H1 (cell line): Measurements from ENCODE around the gene P2RX6. TPM values are rescaled to one million over a fixed set of nuclear protein-coding genes. Genes with fewer than 3 reads are reported as not detected.

Source experiments
- CTCF ChIA-PET: fragments of 300-600 bp; sonication (Branson Sonifier 250); formaldehyde crosslinking; loops from one replicate; lab custom pipeline; 2021; ENCODE audit not compliant: partially characterized antibody; lab: Charles Lee
- POLR2A ChIA-PET: fragments of 300-600 bp; sonication (Branson Sonifier 250); formaldehyde crosslinking; loops from one replicate; lab custom pipeline; 2021; ENCODE audit warnings: inconsistent platforms; ENCODE audit not compliant: partially characterized antibody; lab: Charles Lee
- DNase-seq, 2 experiments: peaks; one replicate each; pipeline versions ENCODE4 v3.0.0 to v3.0.0-alpha.2; 2010 to 2022; ENCODE audit warnings: low spot score in 2 of 2, low read depth in 1 of 2, mixed read lengths in 1 of 2
- FAIRE-seq: peaks from 2 replicates; lab custom pipeline; 2011; peaks lifted over from hg19 to GRCh38; lab: Jason Lieb, UNC
- H2AFZ ChIP-seq: 2 replicates; pipeline ENCODE4 v1.8.1; 2012; ENCODE audit warnings: low read length, inconsistent platforms
- H2AK5ac ChIP-seq: 2 replicates; pipeline ENCODE4 v1.6.1; 2013; ENCODE audit warnings: low read depth, low read length
- H2BK120ac ChIP-seq: replicated peaks from 2 replicates; pipeline ENCODE3; 2013; ENCODE audit warnings: low read depth, low read length, inconsistent platforms
- H2BK12ac ChIP-seq: 2 replicates; pipeline ENCODE4 v1.6.1; 2013; ENCODE audit warnings: low read depth, low read length
- H2BK15ac ChIP-seq: 2 replicates; pipeline ENCODE4 v1.6.1; 2013; ENCODE audit warnings: low read length
- H2BK20ac ChIP-seq: 2 replicates; pipeline ENCODE4 v1.6.1; 2013; ENCODE audit warnings: low read length
- H2BK5ac ChIP-seq: 2 replicates; pipeline ENCODE4 v1.6.1; 2013; ENCODE audit warnings: low read depth, low read length
- H3K14ac ChIP-seq: 2 replicates; pipeline ENCODE4 v1.6.1; 2013; ENCODE audit warnings: inconsistent platforms; ENCODE audit not compliant: insufficient read length
- H3K18ac ChIP-seq: 2 replicates; pipeline ENCODE4 v1.6.1; 2013; ENCODE audit warnings: low read length; ENCODE audit errors: extremely low read depth
- H3K23ac ChIP-seq: 2 replicates; pipeline ENCODE4 v1.6.1; 2013; ENCODE audit warnings: inconsistent platforms; ENCODE audit not compliant: insufficient read length
- H3K23me2 ChIP-seq: 2 replicates; pipeline ENCODE4 v1.6.1; 2013; ENCODE audit warnings: low read depth, low read length
- H3K27ac ChIP-seq: 2 replicates; pipeline ENCODE4 v1.6.1; 2011; ENCODE audit warnings: low read depth, low read length, inconsistent platforms
- H3K27me3 ChIP-seq, 4 experiments: replicated peaks in 1 of 4; 1 replicate in 1 of 4; 2 replicates in 3 of 4; pipeline versions ENCODE4 v1.6.1 to v1.8.1; 2011 to 2013; ENCODE audit warnings: low read length in 3 of 4, mild to moderate bottlenecking in 3 of 4, inconsistent platforms in 2 of 4, mixed read lengths in 2 of 4, moderate library complexity in 1 of 4; ENCODE audit not compliant: control insufficient read depth in 3 of 4, insufficient read depth in 3 of 4; ENCODE audit errors: extremely low read depth in 1 of 4
- H3K36me3 ChIP-seq, 4 experiments: 2 replicates each; pipeline versions ENCODE4 v1.6.1 to v1.8.1; 2011 to 2013; ENCODE audit warnings: mild to moderate bottlenecking in 4 of 4, low read length in 3 of 4, moderate library complexity in 2 of 4, control low read depth in 1 of 4, inconsistent platforms in 1 of 4; ENCODE audit not compliant: insufficient read depth in 4 of 4, control insufficient read depth in 2 of 4
- H3K4ac ChIP-seq: replicated peaks from 2 replicates; pipeline ENCODE3; 2013; ENCODE audit warnings: low read length, low read depth, mixed read lengths, inconsistent platforms; ENCODE audit not compliant: insufficient read length
- H3K4me1 ChIP-seq, 4 experiments: replicated peaks in 1 of 4; 1 replicate in 1 of 4; 2 replicates in 3 of 4; pipeline versions ENCODE4 v1.6.1 to v1.8.1; 2011 to 2013; ENCODE audit warnings: low read length in 3 of 4, inconsistent platforms in 2 of 4, mixed read lengths in 1 of 4; ENCODE audit not compliant: insufficient read depth in 4 of 4, control insufficient read depth in 3 of 4
- H3K4me2 ChIP-seq, 2 experiments: 2 replicates each; pipeline versions ENCODE4 v1.6.1 to v1.8.1; 2011 to 2013; ENCODE audit warnings: low read depth in 2 of 2, low read length in 2 of 2, control low read depth in 1 of 2, inconsistent platforms in 1 of 2, mild to moderate bottlenecking in 1 of 2; ENCODE audit not compliant: insufficient read depth in 1 of 2
- H3K4me3 ChIP-seq, 4 experiments: fragments of 200-600, 300-600 bp in 1 of 4; sonication (generic), shearing (Covaris generic), sonication (Bioruptor Twin) in 1 of 4; 2 replicates each; pipeline versions ENCODE4 v1.5.1 to v1.8.1; 2011 to 2016; ENCODE audit warnings: low read length in 4 of 4, low read depth in 3 of 4, control low read depth in 2 of 4, inconsistent platforms in 2 of 4, mild to moderate bottlenecking in 2 of 4, mixed read lengths in 1 of 4, moderate library complexity in 1 of 4; ENCODE audit not compliant: insufficient read depth in 2 of 4; ENCODE audit errors: extremely low read depth in 1 of 4
- H3K56ac ChIP-seq: replicated peaks from 2 replicates; pipeline ENCODE3; 2013; ENCODE audit warnings: low read depth, mild to moderate bottlenecking, mixed read lengths, low read length, inconsistent platforms; ENCODE audit not compliant: insufficient read length
- H3K79me1 ChIP-seq: 2 replicates; pipeline ENCODE4 v1.6.1; 2013; ENCODE audit warnings: low read depth, low read length, control low read depth
- H3K79me2 ChIP-seq, 2 experiments: 2 replicates each; pipeline versions ENCODE4 v1.6.1 to v1.8.1; 2012 to 2013; ENCODE audit warnings: low read length in 2 of 2, mild to moderate bottlenecking in 2 of 2, inconsistent platforms in 1 of 2; ENCODE audit not compliant: insufficient read depth in 2 of 2, control insufficient read depth in 1 of 2
- H3K9ac ChIP-seq, 4 experiments: replicated peaks in 1 of 4; 1 replicate in 1 of 4; 2 replicates in 3 of 4; pipeline versions ENCODE4 v1.6.1 to v1.8.1; 2011 to 2013; ENCODE audit warnings: low read depth in 3 of 4, low read length in 3 of 4, control low read depth in 2 of 4, mild to moderate bottlenecking in 2 of 4, moderate library complexity in 2 of 4, inconsistent platforms in 1 of 4; ENCODE audit errors: extremely low read depth in 1 of 4
- H3K9me3 ChIP-seq, 2 experiments: 2 replicates each; pipeline versions ENCODE4 v1.6.1 to v1.8.1; 2012 to 2013; ENCODE audit warnings: mild to moderate bottlenecking in 2 of 2, moderate library complexity in 2 of 2, control low read depth in 1 of 2, inconsistent platforms in 1 of 2, low read depth in 1 of 2, low read length in 1 of 2, mixed read lengths in 1 of 2; ENCODE audit not compliant: insufficient read depth in 2 of 2
- H4K20me1 ChIP-seq, 2 experiments: replicated peaks in 1 of 2; 2 replicates each; pipeline versions ENCODE3 to v1.8.1; 2011 to 2013; ENCODE audit warnings: inconsistent platforms in 2 of 2, low read length in 2 of 2, mild to moderate bottlenecking in 1 of 2; ENCODE audit not compliant: insufficient read depth in 2 of 2, control insufficient read depth in 1 of 2
- H4K5ac ChIP-seq: 2 replicates; pipeline ENCODE4 v1.6.1; 2013; ENCODE audit warnings: low read length, low read depth, mixed read lengths, inconsistent platforms; ENCODE audit not compliant: insufficient read length
- H4K8ac ChIP-seq: 2 replicates; pipeline ENCODE4 v1.8.0; 2013; ENCODE audit warnings: mild to moderate bottlenecking, moderate library complexity, low read length, inconsistent platforms; ENCODE audit not compliant: insufficient read depth; ENCODE audit errors: extremely low read depth
- H4K91ac ChIP-seq: replicated peaks from 2 replicates; pipeline ENCODE3; 2013; ENCODE audit warnings: low read length, mixed read lengths, inconsistent platforms; ENCODE audit not compliant: insufficient read length
- BACH1 ChIP-seq: IDR thresholded peaks from 2 replicates; pipeline ENCODE4 v1.6.1; 2012; ENCODE audit warnings: low read length, improper control_type of control experiment
- CBX5 ChIP-seq: fragments of 300-800, 300-1000 bp; sonication (generic); IDR thresholded peaks from 2 replicates; pipeline ENCODE4 v1.7.1; 2016; ENCODE audit warnings: antibody characterized with exemption, low read length, low read depth
- CBX8 ChIP-seq: fragments of 300-800, 300-1000 bp; sonication (generic); IDR thresholded peaks from 2 replicates; pipeline ENCODE4 v1.7.1; 2016; ENCODE audit warnings: low read depth, low read length, borderline replicate concordance
- EZH2 ChIP-seq: fragments of 200-600 bp; sonication (generic); IDR thresholded peaks from 2 replicates; pipeline ENCODE4 v1.7.1; 2012; ENCODE audit warnings: low read depth, mild to moderate bottlenecking, moderate library complexity, low read length, inconsistent platforms; ENCODE audit not compliant: severe bottlenecking
- MAFK ChIP-seq: IDR thresholded peaks from 2 replicates; pipeline ENCODE4 v1.6.1; 2012; ENCODE audit warnings: low read depth, mild to moderate bottlenecking, improper control_type of control experiment, low read length
- RAD21 ChIP-seq, 2 experiments: IDR thresholded peaks in 1 of 2; conservative IDR thresholded peaks in 1 of 2; 2 replicates each; pipeline ENCODE4 v1.6.1; 2011; ENCODE audit warnings: low read depth in 2 of 2, low read length in 2 of 2, improper control_type of control experiment in 1 of 2, inconsistent platforms in 1 of 2, mild to moderate bottlenecking in 1 of 2, moderate library complexity in 1 of 2
- RNF2 ChIP-seq: fragments of 200-900, 300-1000 bp; sonication (generic); IDR thresholded peaks from 2 replicates; pipeline ENCODE4 v1.7.1; 2016; ENCODE audit warnings: borderline replicate concordance, low read depth, mild to moderate bottlenecking, antibody characterized with exemption, low read length; ENCODE audit not compliant: poor library complexity, severe bottlenecking; ENCODE audit errors: missing control alignments
- SIX5 ChIP-seq: IDR thresholded peaks from 2 replicates; pipeline ENCODE4 v1.6.1; 2011; ENCODE audit warnings: mild to moderate bottlenecking, low read depth, low read length
- SRF ChIP-seq: IDR thresholded peaks from 2 replicates; pipeline ENCODE4 v1.6.1; 2011; ENCODE audit warnings: mild to moderate bottlenecking, low read depth, low read length, moderate library complexity
- TAF7 ChIP-seq: optimal IDR thresholded peaks from 2 replicates; pipeline ENCODE3; 2011; ENCODE audit warnings: low read depth, mild to moderate bottlenecking, inconsistent platforms, low read length, moderate library complexity, borderline replicate concordance
- WGBS, 2 experiments: shearing (Covaris generic) in 1 of 2; methylation state at CpG; one replicate each; pipeline versions ENCODE4 v1.1.6 to v1.1.7; 2013 to 2015; ENCODE audit warnings: low lambda C conversion rate in 2 of 2, mixed read lengths in 2 of 2, inconsistent platforms in 1 of 2, low coverage in 1 of 2, missing lambda C conversion rate in 1 of 2; ENCODE audit not compliant: insufficient replicate concordance in 2 of 2, insufficient coverage in 1 of 2, insufficient read length in 1 of 2; ENCODE audit errors: extremely low coverage in 1 of 2, missing lambda C conversion rate in 1 of 2; 5-methylcytosine and 5-hydroxymethylcytosine counted together
- polyA plus RNA-seq, 7 experiments: library from polyadenylated mRNA; depleted of rRNA in 3 of 7; stranded (reverse) in 5 of 7; unstranded in 2 of 7; fragments of >200 nt in 5 of 7; fragments of 200-250 nt in 2 of 7; gene quantifications; 1 replicate in 5 of 7; 2 replicates in 1 of 7; 4 replicates in 1 of 7; pipeline versions ENCODE4 v1.2.1 to v1.2.3, GENCODE V29; 2011 to 2013; ENCODE audit warnings: missing spikeins in 2 of 7, mixed read lengths in 2 of 7
- total RNA-seq: library from RNA; stranded (reverse); fragmentation: NEBNext Ultra II Directional; extraction: Animal tissue kit (Norgen Biotek cat#: 25700); gene quantifications from 2 replicates; pipeline ENCODE4 v1.2.1, GENCODE V29; 2021

The P2RX6 gene
- total and polyA plus RNA-seq, 2 of the 8 experiments (the other 6 are each of a cell fraction or from before 2014, with no cell fraction given) = 0.09 TPM; not detected in 1

GRCh38 chr22:21000207-21000986 lies 14.6 kb upstream of the P2RX6 start:
- H2BK12ac ChIP-seq = no peak overlapping the region
- no peaks in the 10 kb centered on the region; a peak in 1 of 4 replicates for H3K79me2 ChIP-seq
- H3K4me1 ChIP-seq = peaks cover 0 to 12% (median 8%) of the 10 kb centered on the region in 4 experiments; a peak in 5 of 7 replicates
- peaks cover 6 to 12% of the 10 kb centered on the region in 2 experiments for H4K20me1 ChIP-seq
- no peak overlapping the region for H3K56ac ChIP-seq
- no peak overlapping the region for H3K14ac ChIP-seq
- H3K4me2 ChIP-seq = peak overlapping the region; percentile 73 to 82
- no peak for DNase-seq
- no peaks in the 10 kb centered on the region for H3K9me3 ChIP-seq
- peaks cover 12% of the 10 kb centered on the region; the same call in 1 of the 2 replicates for H3K23me2 ChIP-seq
- ChIA-PET CTCF (interaction anchor here (0.6 to 3.0 kb wide), 7 partner anchors 10 to 46 kb away, joined by 3 to 13 read pairs (median 3); partner anchors contain the start of genes AIFM3 and LZTR1), POLR2A (interaction anchor here (0.9 to 5.5 kb wide), 8 partner anchors 10 to 115 kb away, joined by 3 to 45 read pairs (median 4); partner anchors contain the start of gene LZTR1)
- no peak overlapping the region for H2BK15ac ChIP-seq
- no peak overlapping the region for H2BK5ac ChIP-seq
- H2AK5ac ChIP-seq = no peak overlapping the region
- no peak overlapping the region for H4K91ac ChIP-seq
- no peak overlapping the region for H3K4ac ChIP-seq
- H2BK120ac ChIP-seq = no peak overlapping the region
- H3K9ac ChIP-seq = peak overlapping the region in 2 of 4 experiments; percentile 79 to 84; a peak in 3 of 7 replicates
- H3K36me3 ChIP-seq = peaks cover 2 to 7% (median 4%) of the 10 kb centered on the region in 4 experiments; a peak in 5 of 8 replicates
- peaks cover 2% of the 10 kb centered on the region; the same call in 1 of the 2 replicates for H3K79me1 ChIP-seq
- H2BK20ac ChIP-seq = no peak overlapping the region
- FAIRE-seq = no peak
- no peak overlapping the region for H3K18ac ChIP-seq
- no peaks in the 10 kb centered on the region for H3K27me3 ChIP-seq
- H3K4me3 ChIP-seq = peak overlapping the region in 3 of 4 experiments; percentile 82 to 99 (median 84); a peak in 7 of 8 replicates
- no peak overlapping the region for H4K5ac ChIP-seq
- H4K8ac ChIP-seq = peak overlapping the region; percentile 85
- no peak overlapping the region for H3K23ac ChIP-seq
- WGBS, 2 experiments = 90% methylated on average over 18 of the region's 22 CpGs; no CpG with 5 or more reads in 1 of the 2 experiments
- no peak overlapping the region for H3K27ac ChIP-seq
- H2AFZ ChIP-seq = no peak overlapping the region
- no peak for TF ChIP-seq RNF2
- TF ChIP-seq CBX5 = no peak
- no peak for TF ChIP-seq SIX5
- TF ChIP-seq BACH1 = no peak
- TF ChIP-seq TAF7 = no peak
- no peak for TF ChIP-seq SRF
- TF ChIP-seq MAFK = no peak
- TF ChIP-seq CBX8 = no peak
- TF ChIP-seq RAD21 (IDR thresholded peaks at IDR 0.05 in 1 of 2, conservative IDR thresholded peaks at IDR 0.05 in 1 of 2; ENCODE audit: low read depth in 2 of 2, low read length in 2 of 2) = no peak
- no peak for TF ChIP-seq EZH2
